ENCODE measurements around the gene SLC2A1.

DNA sequence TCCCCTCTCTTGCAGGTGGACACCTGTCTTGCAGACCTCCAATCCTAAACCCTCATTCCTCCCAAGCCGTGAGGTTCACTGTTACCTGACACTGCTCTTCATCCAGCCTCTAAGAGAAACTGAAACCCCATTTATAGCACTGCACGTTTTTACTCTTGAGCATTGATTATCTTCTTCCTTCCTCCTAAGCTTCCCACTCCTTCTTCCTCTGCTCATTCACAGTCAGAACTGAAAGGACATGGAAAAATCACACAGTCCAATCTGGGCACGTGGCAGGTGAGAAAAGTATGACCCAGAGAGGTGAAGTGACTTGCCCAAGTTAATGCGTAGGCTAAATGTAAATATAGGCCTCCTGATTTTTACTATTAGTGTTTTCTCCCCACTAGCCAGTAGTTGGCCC is 43.4 kb upstream of the SLC2A1 start:
- TF ChIP-seq, protein P1, sequence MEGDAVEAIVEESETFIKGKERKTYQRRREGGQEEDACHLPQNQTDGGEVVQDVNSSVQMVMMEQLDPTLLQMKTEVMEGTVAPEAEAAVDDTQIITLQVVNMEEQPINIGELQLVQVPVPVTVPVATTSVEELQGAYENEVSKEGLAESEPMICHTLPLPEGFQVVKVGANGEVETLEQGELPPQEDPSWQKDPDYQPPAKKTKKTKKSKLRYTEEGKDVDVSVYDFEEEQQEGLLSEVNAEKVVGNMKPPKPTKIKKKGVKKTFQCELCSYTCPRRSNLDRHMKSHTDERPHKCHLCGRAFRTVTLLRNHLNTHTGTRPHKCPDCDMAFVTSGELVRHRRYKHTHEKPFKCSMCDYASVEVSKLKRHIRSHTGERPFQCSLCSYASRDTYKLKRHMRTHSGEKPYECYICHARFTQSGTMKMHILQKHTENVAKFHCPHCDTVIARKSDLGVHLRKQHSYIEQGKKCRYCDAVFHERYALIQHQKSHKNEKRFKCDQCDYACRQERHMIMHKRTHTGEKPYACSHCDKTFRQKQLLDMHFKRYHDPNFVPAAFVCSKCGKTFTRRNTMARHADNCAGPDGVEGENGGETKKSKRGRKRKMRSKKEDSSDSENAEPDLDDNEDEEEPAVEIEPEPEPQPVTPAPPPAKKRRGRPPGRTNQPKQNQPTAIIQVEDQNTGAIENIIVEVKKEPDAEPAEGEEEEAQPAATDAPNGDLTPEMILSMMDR (conservative IDR thresholded peaks at IDR 0.05; ENCODE audit: low read depth, low read length): no peak
- no peak for TF ChIP-seq EZH2 (IDR thresholded peaks at IDR 0.05; ENCODE audit: low read length, unreplicated experiment)
